ENCODE results near the gene WFS1.

DNA sequence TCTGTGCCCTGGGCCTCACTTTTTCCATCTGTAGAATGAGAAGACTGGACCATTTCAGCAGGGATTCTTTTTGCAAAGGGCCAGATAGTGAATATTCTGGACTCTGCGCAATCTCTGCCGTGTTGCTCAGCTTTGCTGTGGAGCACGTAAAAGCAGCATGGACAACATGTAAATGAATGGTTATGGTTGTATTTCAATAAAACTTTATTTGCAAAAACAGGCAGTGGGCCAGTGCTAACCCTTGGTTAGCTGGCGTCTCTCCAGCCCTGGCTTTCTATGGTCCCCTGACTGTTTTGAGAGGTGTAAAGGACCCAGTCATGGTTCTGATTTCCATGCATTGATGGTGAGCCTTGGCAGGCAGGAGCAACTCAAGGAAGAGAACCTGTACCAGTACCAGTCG lies 18.7 kb downstream of the WFS1 start:
- TF ChIP-seq EZH2 (IDR thresholded peaks at IDR 0.05; ENCODE audit: borderline replicate concordance, low read depth, low read length, severe bottlenecking) (no peak), POLR2A (IDR thresholded peaks at IDR 0.05; ENCODE audit: low read depth, low read length) (no peak)
